Panc1 (cell line): ENCODE results near the gene CBARP. TPM values are rescaled to one million over a fixed set of nuclear protein-coding genes. Genes with fewer than 3 reads are reported as not detected.

Experiments used
- ATAC-seq: fragments of 200-7000 bp; cut with Tn5 transposase; 2 replicates; pipeline ENCODE4 v1.9.1; 2020; ENCODE audit warnings: mild to moderate bottlenecking, moderate library complexity
- BruUV-seq: library from RNA; stranded (reverse); fragments of 400-500 nt; replicated peaks from 2 replicates; lab custom pipeline; 2021; lab: Mats Ljungman, UMichigan
- CTCF ChIA-PET: fragments of 300-600 bp; sonication (Branson Sonifier 250); formaldehyde crosslinking; loops from one replicate; lab custom pipeline; 2022; ENCODE audit warnings: antibody characterized with exemption; lab: Charles Lee
- POLR2A ChIA-PET: fragments of 300-600 bp; sonication (Branson Sonifier 250); formaldehyde crosslinking; loops from one replicate; lab custom pipeline; 2022; ENCODE audit warnings: antibody characterized with exemption; lab: Charles Lee
- DNase-seq: peaks from one replicate; pipeline ENCODE4 v3.0.0-alpha.2; 2010; ENCODE audit warnings: low read depth, low spot score
- H3K27ac ChIP-seq: 2 replicates; pipeline ENCODE4 v1.5.1; 2011; ENCODE audit warnings: mild to moderate bottlenecking, low read length, inconsistent platforms
- H3K27me3 ChIP-seq: fragments of 200-500 bp; sonication (Bioruptor generic); 2 replicates; pipeline ENCODE4 v1.6.0; 2014; ENCODE audit warnings: low read length, inconsistent platforms; ENCODE audit not compliant: control insufficient read depth, insufficient read depth
- H3K36me3 ChIP-seq: fragments of 200-500 bp; sonication (Bioruptor generic); 2 replicates; pipeline ENCODE4 v1.5.1; 2014; ENCODE audit warnings: inconsistent platforms, mild to moderate bottlenecking, low read length, moderate library complexity; ENCODE audit not compliant: control insufficient read depth, insufficient read depth
- H3K4me1 ChIP-seq: 2 replicates; pipeline ENCODE4 v1.5.1; 2011; ENCODE audit warnings: inconsistent platforms, mild to moderate bottlenecking, low read length, moderate library complexity; ENCODE audit not compliant: control insufficient read depth, insufficient read depth
- H3K4me3 ChIP-seq, 2 experiments: 2 replicates each; pipeline ENCODE4 v1.5.1; 2011 to 2012; ENCODE audit warnings: low read depth in 2 of 2, low read length in 2 of 2, mild to moderate bottlenecking in 2 of 2, inconsistent platforms in 1 of 2, moderate library complexity in 1 of 2
- H3K9me3 ChIP-seq: fragments of 200-500 bp; sonication (Bioruptor generic); 2 replicates; pipeline ENCODE4 v1.5.1; 2014; ENCODE audit warnings: low read depth, mild to moderate bottlenecking, inconsistent platforms, low read length, moderate library complexity; ENCODE audit not compliant: control insufficient read depth, insufficient read depth
- POLR2AphosphoS5 ChIP-seq: IDR thresholded peaks from 2 replicates; pipeline ENCODE4 v1.6.1; 2012; ENCODE audit warnings: mild to moderate bottlenecking, low read depth, low read length, moderate library complexity
- REST ChIP-seq, 2 experiments: IDR thresholded peaks; 2 replicates each; pipeline ENCODE4 v1.6.1; 2011 to 2012; ENCODE audit warnings: low read depth in 2 of 2, control low read depth in 1 of 2, low read length in 1 of 2, mild to moderate bottlenecking in 1 of 2, moderate library complexity in 1 of 2; ENCODE audit not compliant: insufficient read depth in 1 of 2
- SIN3A ChIP-seq: IDR thresholded peaks from 2 replicates; pipeline ENCODE4 v1.6.1; 2012; ENCODE audit warnings: low read depth, mild to moderate bottlenecking, low read length, moderate library complexity, borderline replicate concordance; ENCODE audit not compliant: insufficient read depth
- TCF7L2 ChIP-seq: IDR thresholded peaks from 2 replicates; pipeline ENCODE4 v1.6.1; 2011; ENCODE audit warnings: mild to moderate bottlenecking, low read depth, low read length, inconsistent platforms
- in situ Hi-C: cut with HindIII; loops from 2 replicates; pipeline ENCODE4 v1.10.0; 2016; ENCODE audit warnings: low sequenced_read_pairs, low pct_unique_long_range_greater_than_20kb
- intact Hi-C: fragments of 100-400 bp; cut with micrococcal nuclease; formaldehyde crosslinking; loops from one replicate; pipeline ENCODE4 v1.10.0; 2022; ENCODE audit not compliant: unreplicated experiment
- total RNA-seq: library from RNA; stranded (reverse); gene quantifications from one replicate; pipeline ENCODE4 v1.2.1, GENCODE V29; 2021; ENCODE audit not compliant: unreplicated experiment
- TF ChIP-seq, protein P1 (sequence below): fragments of 450-650 bp; IDR thresholded peaks from 2 replicates; pipeline ENCODE4 v1.5.1; 2017; ENCODE audit warnings: mild to moderate bottlenecking

Gene CBARP
- total RNA-seq, 1 experiment from 2014 or later, result 14.5 TPM

DNA sequence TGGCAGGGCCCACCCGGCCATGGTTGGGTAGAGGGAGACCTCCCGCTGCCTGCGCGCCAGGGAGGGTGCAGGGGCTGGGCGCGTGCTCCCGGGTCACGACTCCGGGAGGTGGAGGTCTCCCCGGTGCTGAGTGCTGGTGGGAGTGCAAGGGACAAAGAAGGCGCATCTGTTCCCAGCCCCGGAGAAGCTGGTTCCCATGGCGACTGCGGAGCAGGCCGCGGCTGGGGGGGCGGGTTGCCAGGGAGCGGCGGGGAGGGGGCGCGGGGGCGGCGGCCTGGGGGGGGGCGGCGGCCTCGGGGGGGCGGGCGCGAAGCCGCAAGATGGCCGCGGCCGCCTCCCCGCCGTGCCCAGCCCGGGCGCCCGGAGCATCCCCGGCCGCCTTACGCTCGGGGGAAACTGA, 1.2 kb downstream of the CBARP start:
- CTCF ChIA-PET, result no interaction called here

GRCh38 chr19:1235625-1236538, 1.9 kb downstream of the CBARP start:
- no TSS peak for BruUV-seq
- DNase-seq, result no peak
- POLR2A ChIA-PET, result no interaction called here
- no peaks in the 10 kb centered on the region for H3K27me3 ChIP-seq
- CTCF ChIA-PET, result no interaction called here
- intact Hi-C loops (no loop called here), in situ Hi-C loops (no loop called here)
- no peaks in the 10 kb centered on the region for H3K36me3 ChIP-seq
- no peaks in the 10 kb centered on the region for H3K9me3 ChIP-seq
- TF ChIP-seq TCF7L2, result no peak
- TF ChIP-seq REST (IDR thresholded peaks at IDR 0.05; ENCODE audit: insufficient read depth in 1 of 2, low read depth in 2 of 2, low read length in 1 of 2), result no peak
- no peak for TF ChIP-seq SIN3A
- TF ChIP-seq, protein P1, sequence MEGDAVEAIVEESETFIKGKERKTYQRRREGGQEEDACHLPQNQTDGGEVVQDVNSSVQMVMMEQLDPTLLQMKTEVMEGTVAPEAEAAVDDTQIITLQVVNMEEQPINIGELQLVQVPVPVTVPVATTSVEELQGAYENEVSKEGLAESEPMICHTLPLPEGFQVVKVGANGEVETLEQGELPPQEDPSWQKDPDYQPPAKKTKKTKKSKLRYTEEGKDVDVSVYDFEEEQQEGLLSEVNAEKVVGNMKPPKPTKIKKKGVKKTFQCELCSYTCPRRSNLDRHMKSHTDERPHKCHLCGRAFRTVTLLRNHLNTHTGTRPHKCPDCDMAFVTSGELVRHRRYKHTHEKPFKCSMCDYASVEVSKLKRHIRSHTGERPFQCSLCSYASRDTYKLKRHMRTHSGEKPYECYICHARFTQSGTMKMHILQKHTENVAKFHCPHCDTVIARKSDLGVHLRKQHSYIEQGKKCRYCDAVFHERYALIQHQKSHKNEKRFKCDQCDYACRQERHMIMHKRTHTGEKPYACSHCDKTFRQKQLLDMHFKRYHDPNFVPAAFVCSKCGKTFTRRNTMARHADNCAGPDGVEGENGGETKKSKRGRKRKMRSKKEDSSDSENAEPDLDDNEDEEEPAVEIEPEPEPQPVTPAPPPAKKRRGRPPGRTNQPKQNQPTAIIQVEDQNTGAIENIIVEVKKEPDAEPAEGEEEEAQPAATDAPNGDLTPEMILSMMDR, result no peak
- TF ChIP-seq POLR2AphosphoS5, result no peak
- peaks cover 28% of the 10 kb centered on the region for H3K4me1 ChIP-seq
- ATAC-seq, result no peak
- H3K27ac ChIP-seq, result peak overlapping the region; percentile 54; the same call in 1 of the 2 replicates
- H3K4me3 ChIP-seq, result peak overlapping the region; percentile 44 to 63

More for the DNA sequence above, 1.2 kb downstream of the CBARP start:
- H3K4me3 ChIP-seq, result peak overlapping the region; percentile 63 to 66
- POLR2A ChIA-PET, result no interaction called here
- in situ Hi-C loops (no loop called here), intact Hi-C loops (no loop called here)
- H3K4me1 ChIP-seq, result peaks cover 33% of the 10 kb centered on the region
- H3K9me3 ChIP-seq, result no peaks in the 10 kb centered on the region
- no peaks in the 10 kb centered on the region for H3K27me3 ChIP-seq
- no peak for TF ChIP-seq SIN3A
- TF ChIP-seq REST (IDR thresholded peaks at IDR 0.05; ENCODE audit: insufficient read depth in 1 of 2, low read depth in 2 of 2, low read length in 1 of 2), result no peak
- TF ChIP-seq, protein P1, result no peak
- TF ChIP-seq TCF7L2, result no peak
- no peaks in the 10 kb centered on the region for H3K36me3 ChIP-seq
- BruUV-seq, result no TSS peak
- ATAC-seq, result no peak
- no peak for DNase-seq
- H3K27ac ChIP-seq, result peak overlapping the region; percentile 54; the same call in 1 of the 2 replicates
